ENCODE results near the gene OR3A3.

The OR3A3 gene

DNA sequence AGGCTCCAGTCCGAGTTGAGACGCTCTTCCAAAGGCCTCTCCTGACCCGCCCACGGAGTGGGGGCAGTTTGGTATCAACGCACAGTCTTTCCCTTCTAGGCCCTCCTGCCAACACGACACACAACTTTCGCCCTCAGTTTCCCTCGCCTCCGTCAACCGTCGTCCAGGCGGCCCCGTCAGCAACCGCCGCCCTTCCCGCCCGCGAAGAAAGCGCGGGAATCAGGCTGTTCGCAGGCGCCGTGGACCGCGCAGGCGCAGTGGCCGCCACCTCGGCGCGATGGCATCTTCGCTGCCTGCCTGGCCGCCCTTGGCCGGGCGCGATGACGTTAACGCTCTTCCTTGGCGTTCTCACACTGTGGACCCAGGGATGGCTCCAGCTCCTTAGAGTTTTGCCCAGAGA is 60.4 kb downstream of the OR3A3 start, which contains the start of gene SPATA22:
TSS of gene SPATA22 (minus strand) at position 221 of the 400 bp plus-strand sequence. CDS start 2,494 bp downstream, outside the sequence.
- DNase-seq, result no peak

DNA sequence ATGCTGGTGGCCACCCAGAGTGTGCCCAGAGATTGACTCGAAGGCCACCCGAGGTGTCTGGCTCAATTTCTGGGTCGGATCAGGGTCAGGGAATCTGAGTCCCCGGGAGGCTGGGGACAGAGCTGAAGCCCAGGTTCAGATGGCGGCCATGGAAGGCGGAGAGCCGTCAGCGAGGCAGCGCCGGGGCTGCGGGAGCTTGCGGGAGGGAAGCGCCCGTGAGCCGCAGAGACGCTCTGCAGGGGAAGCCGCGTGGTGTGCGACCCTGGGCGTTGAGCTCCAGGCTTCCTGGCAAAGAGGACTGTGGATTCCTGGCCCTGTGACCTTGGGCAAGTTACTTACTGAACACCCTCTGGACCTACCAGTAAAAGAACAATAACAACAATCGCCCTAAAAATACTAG is 61.0 kb downstream of the OR3A3 start:
- no peak for DNase-seq
